Endothelial cell of umbilical vein (primary cell): ENCODE results near the gene TSPAN9. TPM values are rescaled to one million over a fixed set of nuclear protein-coding genes. Genes with fewer than 3 reads are reported as not detected.

ENCODE experiments used
- BruUV-seq: library from RNA; stranded (reverse); fragments of 400-500 nt; replicated peaks from 2 replicates; lab custom pipeline; 2021; lab: Mats Ljungman, UMichigan
- CTCF ChIA-PET: fragments of 300-600, 350-600 bp; sonication (Branson Sonifier 250); formaldehyde crosslinking; loops from one replicate; lab custom pipeline; 2021; ENCODE audit warnings: antibody characterized with exemption, inconsistent platforms; lab: Charles Lee
- POLR2A ChIA-PET: fragments of 300-600, 350-600 bp; sonication (Branson Sonifier 250); formaldehyde crosslinking; loops from one replicate; lab custom pipeline; 2021; ENCODE audit warnings: antibody characterized with exemption, inconsistent platforms; lab: Charles Lee
- DNase-seq: peaks from one replicate; pipeline ENCODE4 v3.0.0-alpha.2; 2011; ENCODE audit warnings: low read depth, low spot score
- FAIRE-seq: peaks from 2 replicates; lab custom pipeline; 2011; peaks lifted over from hg19 to GRCh38; lab: Jason Lieb, UNC
- H2AFZ ChIP-seq: 2 replicates; pipeline ENCODE4 v1.6.0; 2012; ENCODE audit warnings: low read depth, low read length, control low read depth, inconsistent platforms
- H3K27ac ChIP-seq: 2 replicates; pipeline ENCODE4 v1.5.1; 2011; ENCODE audit warnings: low read depth, mild to moderate bottlenecking, control low read depth, low read length, moderate library complexity; ENCODE audit not compliant: insufficient read depth
- H3K27me3 ChIP-seq, 2 experiments: 2 replicates each; pipeline versions ENCODE4 v1.6.0 to v1.6.1; 2011; ENCODE audit warnings: low read length in 2 of 2, mixed read lengths in 1 of 2; ENCODE audit not compliant: control insufficient read depth in 2 of 2, insufficient read depth in 2 of 2
- H3K36me3 ChIP-seq, 2 experiments: 2 replicates in 1 of 2; 3 replicates in 1 of 2; pipeline ENCODE4 v1.5.1; 2011; ENCODE audit warnings: low read length in 2 of 2, mild to moderate bottlenecking in 1 of 2, moderate library complexity in 1 of 2; ENCODE audit not compliant: control insufficient read depth in 2 of 2, insufficient read depth in 2 of 2; ENCODE audit errors: extremely low read depth in 1 of 2
- H3K4me1 ChIP-seq: 3 replicates; pipeline ENCODE4 v1.5.1; 2011; ENCODE audit warnings: mild to moderate bottlenecking, low read length; ENCODE audit not compliant: control insufficient read depth, insufficient read depth; ENCODE audit errors: extremely low read depth
- H3K4me2 ChIP-seq: 2 replicates; pipeline ENCODE4 v1.6.1; 2011; ENCODE audit warnings: low read length, control low read depth, mixed read lengths; ENCODE audit not compliant: insufficient read depth
- H3K4me3 ChIP-seq, 3 experiments: fragments of 200-600 bp in 1 of 3; sonication (generic), shearing (Covaris generic) in 1 of 3; replicated peaks in 1 of 3; 2 replicates each; pipeline ENCODE4 v1.5.1; 2011 to 2016; ENCODE audit warnings: control low read depth in 3 of 3, low read length in 3 of 3, mild to moderate bottlenecking in 2 of 3, inconsistent platforms in 1 of 3, low read depth in 1 of 3, moderate library complexity in 1 of 3; ENCODE audit not compliant: insufficient read depth in 1 of 3
- H3K79me2 ChIP-seq: 2 replicates; pipeline ENCODE4 v1.6.0; 2012; ENCODE audit warnings: low read length, inconsistent platforms; ENCODE audit not compliant: control insufficient read depth, insufficient read depth
- H3K9ac ChIP-seq: replicated peaks from 2 replicates; pipeline ENCODE3; 2011; ENCODE audit warnings: low read length, control low read depth; ENCODE audit not compliant: insufficient read depth; ENCODE audit errors: extremely low read depth
- H3K9me1 ChIP-seq: replicated peaks from 3 replicates; pipeline ENCODE4 v1.6.0; 2011; ENCODE audit warnings: mild to moderate bottlenecking, low read length; ENCODE audit not compliant: control insufficient read depth, insufficient read depth; ENCODE audit errors: extremely low read depth
- H3K9me3 ChIP-seq: replicated peaks from 2 replicates; pipeline ENCODE4 v1.5.1; 2012; ENCODE audit warnings: low read length, inconsistent platforms; ENCODE audit not compliant: control insufficient read depth, insufficient read depth
- H4K20me1 ChIP-seq: replicated peaks from 2 replicates; pipeline ENCODE3; 2011; ENCODE audit warnings: mild to moderate bottlenecking, low read length; ENCODE audit not compliant: control insufficient read depth, insufficient read depth; ENCODE audit errors: extremely low read depth
- JUN ChIP-seq: IDR thresholded peaks from 2 replicates; pipeline ENCODE4 v1.6.1; 2011; ENCODE audit warnings: borderline replicate concordance, low read depth; ENCODE audit not compliant: insufficient read length, insufficient read depth
- dilution Hi-C: fragments of 300-500 bp; cut with MboI; formaldehyde crosslinking; loops from one replicate; pipeline ENCODE4 v1.15.0; 2019; ENCODE audit warnings: low sequenced_read_pairs; ENCODE audit not compliant: extremely low pct_ligation_motif_present
- intact Hi-C: fragments of 100-400 bp; cut with micrococcal nuclease; formaldehyde crosslinking; loops from one replicate; pipeline ENCODE4 v1.10.0; 2022
- polyA plus RNA-seq, 4 experiments: library from polyadenylated mRNA; depleted of rRNA in 3 of 4; stranded (reverse) in 3 of 4; unstranded in 1 of 4; fragments of >200 nt; gene quantifications; 2 replicates each; pipeline versions ENCODE4 v1.2.1 to v1.2.3, GENCODE V29; 2011 to 2012; ENCODE audit warnings: missing spikeins in 1 of 4
- total RNA-seq: library from RNA; stranded (reverse); gene quantifications from 2 replicates; pipeline ENCODE4 v1.2.3, GENCODE V29; 2021
- TF ChIP-seq, protein P1 (sequence below), 2 donors: IDR thresholded peaks; 1 replicate in 1 of 2; 2 replicates in 1 of 2; pipeline ENCODE4 v1.5.1; 2011; ENCODE audit warnings: low read length in 2 of 2, mild to moderate bottlenecking in 2 of 2, moderate library complexity in 2 of 2, control low read depth in 1 of 2, inconsistent platforms in 1 of 2, low read depth in 1 of 2; ENCODE audit not compliant: insufficient read depth in 1 of 2; ENCODE audit errors: extremely low read depth in 1 of 2

TSPAN9 gene
- total and polyA plus RNA-seq, 2 donors (not counting 3 experiments of a cell fraction or from before 2014, with no cell fraction given), result 43.3 to 66.8 TPM

- BruUV-seq, result no TSS peak
- dilution Hi-C loops, result no loop called here
- intact Hi-C loops, result loop anchor here (5.0 kb wide), 1 partner anchor 354 kb away; no protein-coding TSS in a partner anchor
- Histone ChIP-seq H3K79me2 (no peaks in the 10 kb centered on the region), H3K36me3 (no peaks in the 10 kb centered on the region), H4K20me1 (no peaks in the 10 kb centered on the region), H2AFZ (no peak overlapping the region), H3K4me1 (peaks cover 22% of the 10 kb centered on the region), H3K9me3 (no peaks in the 10 kb centered on the region), H3K4me2 (no peak overlapping the region), H3K9ac (no peak overlapping the region), H3K27me3 (no peaks in the 10 kb centered on the region), H3K27ac (no peak overlapping the region), H3K4me3 (no peak overlapping the region), H3K9me1 (no peaks in the 10 kb centered on the region)
- FAIRE-seq (no peak), DNase-seq (no peak)
- ChIA-PET POLR2A (no interaction called here), CTCF (interaction anchor here (0.5 to 6.4 kb wide), 7 partner anchors 8 to 973 kb away, joined by 3 to 149 read pairs (median 6); no protein-coding TSS in a partner anchor)
- TF ChIP-seq JUN, result no peak
- TF ChIP-seq, protein P1, sequence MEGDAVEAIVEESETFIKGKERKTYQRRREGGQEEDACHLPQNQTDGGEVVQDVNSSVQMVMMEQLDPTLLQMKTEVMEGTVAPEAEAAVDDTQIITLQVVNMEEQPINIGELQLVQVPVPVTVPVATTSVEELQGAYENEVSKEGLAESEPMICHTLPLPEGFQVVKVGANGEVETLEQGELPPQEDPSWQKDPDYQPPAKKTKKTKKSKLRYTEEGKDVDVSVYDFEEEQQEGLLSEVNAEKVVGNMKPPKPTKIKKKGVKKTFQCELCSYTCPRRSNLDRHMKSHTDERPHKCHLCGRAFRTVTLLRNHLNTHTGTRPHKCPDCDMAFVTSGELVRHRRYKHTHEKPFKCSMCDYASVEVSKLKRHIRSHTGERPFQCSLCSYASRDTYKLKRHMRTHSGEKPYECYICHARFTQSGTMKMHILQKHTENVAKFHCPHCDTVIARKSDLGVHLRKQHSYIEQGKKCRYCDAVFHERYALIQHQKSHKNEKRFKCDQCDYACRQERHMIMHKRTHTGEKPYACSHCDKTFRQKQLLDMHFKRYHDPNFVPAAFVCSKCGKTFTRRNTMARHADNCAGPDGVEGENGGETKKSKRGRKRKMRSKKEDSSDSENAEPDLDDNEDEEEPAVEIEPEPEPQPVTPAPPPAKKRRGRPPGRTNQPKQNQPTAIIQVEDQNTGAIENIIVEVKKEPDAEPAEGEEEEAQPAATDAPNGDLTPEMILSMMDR (IDR thresholded peaks at IDR 0.05; ENCODE audit: extremely low read depth in 1 of 2, insufficient read depth in 1 of 2, low read depth in 1 of 2, low read length in 2 of 2), result peak in 1 of 2 donors; percentile 12
These were observed 226.4 kb downstream of the TSPAN9 start for GRCh38 chr12:3303410-3304136.
